CD14-positive monocyte (primary cell): ENCODE data around the gene KMT2C. TPM values are rescaled to one million over a fixed set of nuclear protein-coding genes. Genes with fewer than 3 reads are reported as not detected.

ENCODE experiments used
- DNase-seq, 3 donors: peaks; one replicate each; pipeline ENCODE4 v3.0.0-alpha.2; 2011 to 2022
- H2AFZ ChIP-seq: 2 replicates; pipeline ENCODE4 v1.6.0; 2012; ENCODE audit warnings: mild to moderate bottlenecking, low read depth, low read length, inconsistent platforms; ENCODE audit not compliant: insufficient read depth, poor library complexity, severe bottlenecking
- H3K27ac ChIP-seq, 2 donors: 1 replicate in 1 of 2; 2 replicates in 1 of 2; pipeline ENCODE4 v1.5.1; 2012 to 2013; ENCODE audit warnings: low read length in 2 of 2, control low read depth in 1 of 2, inconsistent platforms in 1 of 2, low read depth in 1 of 2, mild to moderate bottlenecking in 1 of 2
- H3K27me3 ChIP-seq, 2 donors: one replicate each; pipeline versions ENCODE4 v1.6.0 to v1.6.1; 2011 to 2013; ENCODE audit warnings: low read length in 2 of 2; ENCODE audit not compliant: control insufficient read depth in 2 of 2, insufficient read depth in 2 of 2
- H3K36me3 ChIP-seq, 2 donors: replicated peaks in 1 of 2; 1 replicate in 1 of 2; 2 replicates in 1 of 2; pipeline versions ENCODE4 v1.5.1 to v1.6.1; 2012 to 2013; ENCODE audit warnings: low read length in 2 of 2, control low read depth in 1 of 2, inconsistent platforms in 1 of 2, mild to moderate bottlenecking in 1 of 2; ENCODE audit not compliant: insufficient read depth in 2 of 2, control insufficient read depth in 1 of 2
- H3K4me1 ChIP-seq, 2 donors: 1 replicate in 1 of 2; 2 replicates in 1 of 2; pipeline versions ENCODE4 v1.5.1 to v1.6.1; 2012 to 2013; ENCODE audit warnings: low read length in 2 of 2, control low read depth in 1 of 2, inconsistent platforms in 1 of 2, mild to moderate bottlenecking in 1 of 2, moderate library complexity in 1 of 2; ENCODE audit not compliant: insufficient read depth in 2 of 2, control insufficient read depth in 1 of 2
- H3K4me2 ChIP-seq: replicated peaks from 2 replicates; pipeline ENCODE3; 2012; ENCODE audit warnings: low read length, moderate library complexity, mild to moderate bottlenecking; ENCODE audit not compliant: poor library complexity, severe bottlenecking; ENCODE audit errors: extremely low read depth
- H3K4me3 ChIP-seq, 3 experiments: fragments of 200-600 bp in 1 of 3; sonication (generic) in 1 of 3; replicated peaks in 1 of 3; 1 replicate in 2 of 3; 2 replicates in 1 of 3; pipeline ENCODE4 v1.5.1; 2011 to 2013; ENCODE audit warnings: low read length in 3 of 3, mild to moderate bottlenecking in 3 of 3, control low read depth in 2 of 3, low read depth in 2 of 3, inconsistent platforms in 1 of 3, moderate library complexity in 1 of 3
- H3K79me2 ChIP-seq: 2 replicates; pipeline ENCODE4 v1.6.0; 2012; ENCODE audit warnings: mild to moderate bottlenecking, control low read depth, inconsistent platforms, low read length, moderate library complexity; ENCODE audit not compliant: insufficient read depth
- H3K9ac ChIP-seq: 2 replicates; pipeline ENCODE4 v1.6.0; 2017; ENCODE audit warnings: low read length, mild to moderate bottlenecking; ENCODE audit not compliant: insufficient read depth, poor library complexity, severe bottlenecking
- H3K9me3 ChIP-seq, 2 donors: replicated peaks in 1 of 2; 1 replicate in 1 of 2; 2 replicates in 1 of 2; pipeline versions ENCODE4 v1.5.1 to v1.6.1; 2012 to 2013; ENCODE audit warnings: low read length in 2 of 2, control low read depth in 1 of 2; ENCODE audit not compliant: control insufficient read depth in 1 of 2, insufficient read depth in 1 of 2
- H4K20me1 ChIP-seq: 2 replicates; pipeline ENCODE4 v1.6.0; 2012; ENCODE audit warnings: mild to moderate bottlenecking, low read length, control low read depth, moderate library complexity; ENCODE audit not compliant: insufficient read depth
- H3K27ac Mint-ChIP-seq, 7 donors: one replicate each; pipeline ENCODE4 v1.8.0; 2020; ENCODE audit warnings: mild to moderate bottlenecking in 7 of 7, mixed read lengths in 7 of 7, moderate library complexity in 6 of 7, inconsistent platforms in 2 of 7
- H3K27me3 Mint-ChIP-seq, 3 donors: one replicate each; pipeline ENCODE4 v1.8.0; 2021 to 2022; ENCODE audit warnings: low read depth in 3 of 3, mild to moderate bottlenecking in 3 of 3, mixed read lengths in 3 of 3, moderate library complexity in 3 of 3, inconsistent platforms in 1 of 3
- H3K36me3 Mint-ChIP-seq, 2 donors: one replicate each; pipeline ENCODE4 v1.8.0; 2020; ENCODE audit warnings: mixed read lengths in 2 of 2, inconsistent platforms in 1 of 2, mild to moderate bottlenecking in 1 of 2
- H3K4me1 Mint-ChIP-seq: one replicate; pipeline ENCODE4 v1.8.0; 2020; ENCODE audit warnings: mild to moderate bottlenecking, mixed read lengths
- H3K4me3 Mint-ChIP-seq, 2 donors: one replicate each; pipeline ENCODE4 v1.8.0; 2020; ENCODE audit warnings: mild to moderate bottlenecking in 2 of 2, mixed read lengths in 2 of 2, moderate library complexity in 1 of 2
- H3K9me3 Mint-ChIP-seq, 7 donors: one replicate each; pipeline ENCODE4 v1.8.0; 2020 to 2022; ENCODE audit warnings: mixed read lengths in 7 of 7, mild to moderate bottlenecking in 6 of 7, moderate library complexity in 6 of 7, inconsistent platforms in 2 of 7
- CTCF ChIP-seq: fragments of 200-600 bp; IDR thresholded peaks from one replicate; pipeline ENCODE4 v1.8.0; 2022; ENCODE audit warnings: antibody characterized with exemption, mild to moderate bottlenecking
- WGBS: methylation state at CpG from one replicate; pipeline ENCODE4 v1.1.5; 2013; ENCODE audit warnings: missing lambda C conversion rate; ENCODE audit not compliant: insufficient coverage; 5-methylcytosine and 5-hydroxymethylcytosine counted together
- intact Hi-C, 2 donors: fragments of 100-400 bp; cut with micrococcal nuclease; formaldehyde crosslinking; loops; one replicate each; pipeline versions ENCODE4 v1.15.0 to v1.15.1; 2023
- polyA plus RNA-seq, 3 donors: library from polyadenylated mRNA; depleted of rRNA in 1 of 3; unstranded in 2 of 3; stranded (reverse) in 1 of 3; fragments of 300-500 nt in 2 of 3; fragments of >200 nt in 1 of 3; fragmentation: Illumina TruSeq in 2 of 3; gene quantifications; 1 replicate in 2 of 3; 2 replicates in 1 of 3; pipeline ENCODE4 v1.2.3, GENCODE V29; 2012 to 2021

The KMT2C gene
- polyA plus RNA-seq, 3 donors: 4.5 to 26.1 (median 7.3) TPM

GRCh38 chr7:152131981-152132494 lies 303.8 kb downstream of the KMT2C start:
- Histone ChIP-seq H3K27ac (no peak overlapping the region), H4K20me1 (peaks cover 18% of the 10 kb centered on the region), H3K9me3 (peaks cover 5 to 9% of the 10 kb centered on the region in 2 donors), H3K4me3 (no peak overlapping the region), H3K4me1 (no peaks in the 10 kb centered on the region), H3K9ac (no peak overlapping the region), H3K27me3 (no peaks in the 10 kb centered on the region), H3K79me2 (no peaks in the 10 kb centered on the region), H3K4me2 (no peak overlapping the region), H2AFZ (no peak overlapping the region), H3K36me3 (peaks cover 65 to 100% of the 10 kb centered on the region in 2 donors)
- Mint-ChIP-seq H3K4me1 (no peaks in the 10 kb centered on the region), H3K27ac (peak overlapping the region in 1 of 7 donors; percentile 21), H3K27me3 (peaks cover 0 to 2% (median 1%) of the 10 kb centered on the region in 3 donors), H3K36me3 (peaks cover 69 to 87% of the 10 kb centered on the region in 2 donors), H3K4me3 (no peak overlapping the region), H3K9me3 (peaks cover 0 to 14% (median 2%) of the 10 kb centered on the region in 7 donors)
- TF ChIP-seq CTCF: no peak
- intact Hi-C loops: no loop called here
- no peak for DNase-seq
- over 99% methylated on average over 12 of the region's 12 CpGs for WGBS

GRCh38 chr7:152130658-152131590 lies 304.9 kb downstream of the KMT2C start:
- H3K4me3 ChIP-seq: no peak overlapping the region
- no peaks in the 10 kb centered on the region for H3K27me3 ChIP-seq
- no peak overlapping the region for H3K9ac ChIP-seq
- H3K4me1 ChIP-seq: no peaks in the 10 kb centered on the region
- H3K79me2 ChIP-seq: no peaks in the 10 kb centered on the region
- Mint-ChIP-seq H3K9me3 (peaks cover 0 to 16% (median 2%) of the 10 kb centered on the region in 7 donors), H3K27me3 (peaks cover 0 to 2% (median 1%) of the 10 kb centered on the region in 3 donors), H3K36me3 (peaks cover 65 to 83% of the 10 kb centered on the region in 2 donors), H3K4me3 (no peak overlapping the region), H3K4me1 (no peaks in the 10 kb centered on the region), H3K27ac (peak overlapping the region in 4 of 7 donors; percentile 19 to 50 (median 36))
- peaks cover 5 to 9% of the 10 kb centered on the region in 2 donors for H3K9me3 ChIP-seq
- H3K27ac ChIP-seq: no peak overlapping the region
- H2AFZ ChIP-seq: no peak overlapping the region
- intact Hi-C loops: no loop called here
- H4K20me1 ChIP-seq: peaks cover 23% of the 10 kb centered on the region
- 98% methylated on average over 32 of the region's 37 CpGs for WGBS
- TF ChIP-seq CTCF: no peak
- no peak for DNase-seq
- H3K4me2 ChIP-seq: no peak overlapping the region
- peaks cover 62 to 100% of the 10 kb centered on the region in 2 donors for H3K36me3 ChIP-seq
